ENCODE measurements around the gene SLC22A23.

Gene SLC22A23

GRCh38 chr6:3293271-3294155, 163.3 kb downstream of the SLC22A23 start:
- no peak for DNase-seq

- DNase-seq = no peak
Observed at GRCh38 chr6:3292431-3293197, 164.2 kb downstream of the SLC22A23 start.

- DNase-seq = no peak
Observed at GRCh38 chr6:3291987-3292386, 164.9 kb downstream of the SLC22A23 start.

GRCh38 chr6:3291346-3291745, 165.5 kb downstream of the SLC22A23 start:
- DNase-seq = no peak

GRCh38 chr6:3290931-3291211, 166.0 kb downstream of the SLC22A23 start:
- DNase-seq = no peak

GRCh38 chr6:3290149-3290930, 166.5 kb downstream of the SLC22A23 start:
- no peak for DNase-seq

GRCh38 chr6:3289664-3290055, 167.2 kb downstream of the SLC22A23 start:
- DNase-seq = no peak

GRCh38 chr6:3288711-3289663, 167.9 kb downstream of the SLC22A23 start:
- DNase-seq = no peak

- DNase-seq = no peak
Observed at GRCh38 chr6:3287976-3288707, 168.7 kb downstream of the SLC22A23 start.

- no peak for DNase-seq
Observed at GRCh38 chr6:3287308-3287707, 169.5 kb downstream of the SLC22A23 start.

- no peak for DNase-seq
Observed at GRCh38 chr6:3286641-3287171, 170.1 kb downstream of the SLC22A23 start.

GRCh38 chr6:3285732-3286131, 171.1 kb downstream of the SLC22A23 start:
- DNase-seq = no peak

- no peak for DNase-seq
Observed at GRCh38 chr6:3285049-3285639, 171.7 kb downstream of the SLC22A23 start.

GRCh38 chr6:3284436-3284876, 172.4 kb downstream of the SLC22A23 start:
- no peak for DNase-seq

GRCh38 chr6:3283641-3284435, 173.0 kb downstream of the SLC22A23 start:
- no peak for DNase-seq

GRCh38 chr6:3283241-3283640, 173.6 kb downstream of the SLC22A23 start:
- DNase-seq = no peak

GRCh38 chr6:3282476-3283236, 174.2 kb downstream of the SLC22A23 start:
- DNase-seq = no peak

GRCh38 chr6:3281631-3282475, 175.0 kb downstream of the SLC22A23 start:
- DNase-seq = no peak
